COLO668 (cell line): ENCODE measurements around the gene MED15.
"Not testable (repeated sequence)": the region's sequence is repeated elsewhere in the genome, so short reads cannot be mapped to it uniquely, and the experiment has no call there.

Experiments used
- DNase-seq: peaks from one replicate; lab custom pipeline; 2025; ENCODE audit not compliant: unreplicated experiment; lab: John Stamatoyannopoulos, UW

Gene MED15

GRCh38 chr22:20581503-20582170 lies 74.2 kb downstream of the MED15 start:
- DNase-seq, result no peak

- no peak for DNase-seq
These were observed 74.7 kb downstream of the MED15 start for GRCh38 chr22:20582171-20582511.

DNA sequence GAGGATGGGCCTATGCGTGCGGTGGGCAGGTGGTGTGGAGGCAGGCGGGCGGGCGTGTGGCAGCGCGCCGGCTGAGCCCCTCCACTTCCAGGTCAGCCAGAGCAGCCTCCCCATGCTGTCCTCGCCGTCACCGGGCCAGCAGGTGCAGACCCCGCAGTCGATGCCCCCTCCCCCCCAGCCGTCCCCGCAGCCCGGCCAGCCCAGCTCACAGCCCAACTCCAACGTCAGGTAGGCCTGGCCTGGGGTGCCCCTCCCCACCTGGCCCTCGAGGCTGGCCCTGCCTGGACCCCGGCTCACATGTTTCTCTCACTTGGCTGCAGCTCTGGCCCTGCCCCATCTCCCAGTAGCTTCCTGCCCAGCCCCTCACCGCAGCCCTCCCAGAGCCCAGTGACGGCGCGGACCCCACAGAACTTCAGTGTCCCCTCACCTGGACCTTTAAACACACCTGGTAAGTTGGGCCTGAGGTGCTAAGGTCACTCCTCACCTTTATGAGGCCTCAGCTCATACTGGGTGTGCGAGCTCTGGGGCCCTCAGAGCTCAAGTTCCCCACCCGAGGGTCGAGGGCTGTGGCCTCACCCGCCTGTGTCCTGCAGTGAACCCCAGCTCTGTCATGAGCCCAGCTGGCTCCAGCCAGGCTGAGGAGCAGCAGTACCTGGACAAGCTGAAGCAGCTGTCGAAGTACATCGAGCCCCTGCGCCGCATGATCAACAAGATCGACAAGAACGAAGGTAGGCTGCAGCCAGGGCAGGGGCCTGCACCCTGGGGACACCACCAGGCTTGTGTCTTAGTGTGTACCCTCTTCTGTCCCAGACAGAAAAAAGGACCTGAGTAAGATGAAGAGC lies 75.3 kb downstream of the MED15 start:
- DNase-seq, result no peak

- no peak for DNase-seq
These were observed 76.1 kb downstream of the MED15 start for GRCh38 chr22:20583471-20583922.

- no peak for DNase-seq
These were observed 76.8 kb downstream of the MED15 start for GRCh38 chr22:20584029-20584871.

- DNase-seq, result no peak
These were observed 77.6 kb downstream of the MED15 start for GRCh38 chr22:20584872-20585638.

- DNase-seq, result no peak
These were observed 78.4 kb downstream of the MED15 start for GRCh38 chr22:20585639-20586402.

DNA sequence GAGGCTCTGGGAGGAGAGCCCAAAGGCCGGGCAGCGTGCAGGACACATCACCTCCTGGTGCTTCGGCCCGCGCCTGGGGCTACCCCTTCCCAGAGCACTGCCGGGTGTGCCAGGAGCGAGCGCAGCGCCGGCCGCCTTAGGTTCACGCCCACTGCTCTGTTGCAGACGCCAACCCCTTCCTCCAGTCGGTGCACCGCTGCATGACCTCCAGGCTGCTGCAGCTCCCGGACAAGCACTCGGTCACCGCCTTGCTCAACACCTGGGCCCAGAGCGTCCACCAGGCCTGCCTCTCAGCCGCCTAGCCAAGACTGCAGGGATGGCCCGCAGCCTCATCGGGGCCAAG lies 79.0 kb downstream of the MED15 start:
- no peak for DNase-seq

- DNase-seq, result no peak
These were observed 80.0 kb downstream of the MED15 start for GRCh38 chr22:20587206-20587958.

GRCh38 chr22:20588092-20588842 lies 80.9 kb downstream of the MED15 start:
- no peak for DNase-seq

DNA sequence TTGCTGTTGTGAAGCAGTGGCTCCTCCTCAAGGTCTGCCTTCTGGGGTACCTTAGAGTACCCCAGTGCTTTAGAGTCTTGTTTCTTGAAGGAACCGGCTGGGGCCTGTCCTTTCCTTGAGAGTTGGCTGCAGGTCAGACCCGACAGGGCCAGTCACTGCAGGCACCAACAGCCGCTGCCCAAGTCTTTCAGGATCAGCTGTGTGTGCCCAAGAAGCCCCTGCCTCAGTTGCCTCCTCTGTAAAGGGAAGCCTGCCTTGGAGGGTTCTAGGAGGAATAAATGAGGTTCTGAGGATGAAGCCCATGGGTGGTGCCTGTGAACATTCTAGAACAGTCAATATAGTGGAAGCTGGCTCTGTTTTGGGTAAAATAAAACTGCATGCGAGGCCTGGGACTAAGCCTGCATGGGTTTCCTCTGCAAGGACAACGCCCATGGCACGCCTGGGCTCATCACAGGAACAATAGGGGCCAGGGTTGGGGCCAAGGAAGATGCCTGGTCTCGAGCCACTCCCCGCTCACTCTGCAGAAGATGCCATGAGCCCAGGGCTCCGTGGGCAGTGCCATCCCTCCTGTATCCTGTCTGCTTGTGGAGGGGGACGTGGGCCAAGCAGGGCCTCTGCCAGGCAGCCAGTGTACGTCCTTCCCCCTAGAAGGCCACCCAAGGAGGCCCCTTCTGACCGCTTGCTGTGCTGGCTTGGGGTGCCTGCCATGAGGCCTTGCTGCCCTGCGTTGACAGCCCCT lies 81.6 kb downstream of the MED15 start:
- no peak for DNase-seq

DNA sequence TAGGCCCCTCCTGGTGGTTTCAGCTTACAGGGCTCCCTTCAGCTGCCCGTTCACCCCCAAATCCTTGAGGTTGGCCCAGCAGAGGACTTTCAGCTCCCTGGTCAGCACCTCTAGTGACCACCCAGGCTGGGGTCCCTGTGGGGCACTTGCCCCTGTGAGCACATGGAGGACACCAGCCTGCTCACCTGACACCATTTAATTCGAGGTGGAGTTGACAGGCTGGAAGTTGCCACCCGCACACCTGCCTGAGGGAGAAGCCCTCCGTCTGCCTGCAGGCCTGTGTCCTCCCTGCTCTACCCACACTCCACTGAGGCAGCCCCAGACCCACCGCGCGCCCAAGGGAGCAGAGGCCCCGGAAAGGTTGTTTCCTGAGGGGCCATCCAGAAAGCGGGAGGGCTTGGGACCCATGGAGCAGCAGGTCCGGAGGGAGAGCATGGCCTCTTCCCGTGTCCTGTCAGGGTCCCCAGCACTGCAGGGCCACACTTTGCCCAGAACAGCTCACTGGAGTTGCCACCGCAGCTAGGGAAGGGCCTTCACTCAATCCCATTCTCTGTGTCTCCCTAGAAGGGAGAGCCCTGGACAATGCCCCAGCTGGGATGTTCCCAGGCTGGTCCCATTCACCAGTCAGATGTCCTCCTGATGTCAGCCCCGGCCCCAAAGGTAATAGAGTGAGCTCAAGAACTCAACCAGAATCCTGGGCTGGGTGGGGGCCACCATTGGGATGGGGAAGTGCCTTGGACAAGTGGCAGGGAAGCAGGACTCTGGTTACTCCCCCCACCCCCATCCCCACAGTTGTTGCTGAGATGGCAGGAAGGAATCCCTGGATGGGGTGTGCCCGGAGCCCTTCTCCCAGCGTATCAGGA lies 82.4 kb downstream of the MED15 start:
- no peak for DNase-seq

GRCh38 chr22:20590477-20591294 lies 83.3 kb downstream of the MED15 start:
- no peak for DNase-seq

DNA sequence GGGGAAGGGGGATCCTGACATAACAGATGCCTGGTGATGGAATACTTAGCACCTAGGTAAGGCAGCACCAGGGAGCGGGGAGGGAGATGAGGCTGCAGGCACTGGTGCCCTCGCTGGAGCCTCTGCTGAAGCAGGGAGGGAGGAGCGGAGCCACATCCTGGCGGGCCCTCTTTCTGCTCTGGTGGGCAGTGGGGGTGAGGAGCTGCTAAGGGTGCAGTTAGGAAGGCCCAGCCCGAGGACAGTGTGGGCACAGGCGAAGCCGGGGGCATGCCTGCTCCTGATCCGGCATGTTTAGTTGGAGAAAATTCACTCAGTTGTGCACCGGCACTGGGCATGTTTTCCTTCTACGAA lies 83.9 kb downstream of the MED15 start:
- no peak for DNase-seq

GRCh38 chr22:20591660-20592310 lies 84.4 kb downstream of the MED15 start:
- peak; percentile 80 for DNase-seq

GRCh38 chr22:20594038-20594437 lies 86.6 kb downstream of the MED15 start:
- DNase-seq, result not testable (repeated sequence)
